NOMO-1 treated with DMSO at 0.1 percent for 48 hours (cell line): ENCODE results near the gene CSNK1G1.
"Not testable (repeated sequence)": the region's sequence is repeated elsewhere in the genome, so short reads cannot be mapped to it uniquely, and the experiment has no call there.

Source experiments
- DNase-seq: peaks from one replicate; lab custom pipeline; 2025; ENCODE audit not compliant: unreplicated experiment; lab: John Stamatoyannopoulos, UW

The CSNK1G1 gene

GRCh38 chr15:64246364-64247189 is 109.4 kb downstream of the CSNK1G1 start:
- peak; percentile 17 for DNase-seq

DNA sequence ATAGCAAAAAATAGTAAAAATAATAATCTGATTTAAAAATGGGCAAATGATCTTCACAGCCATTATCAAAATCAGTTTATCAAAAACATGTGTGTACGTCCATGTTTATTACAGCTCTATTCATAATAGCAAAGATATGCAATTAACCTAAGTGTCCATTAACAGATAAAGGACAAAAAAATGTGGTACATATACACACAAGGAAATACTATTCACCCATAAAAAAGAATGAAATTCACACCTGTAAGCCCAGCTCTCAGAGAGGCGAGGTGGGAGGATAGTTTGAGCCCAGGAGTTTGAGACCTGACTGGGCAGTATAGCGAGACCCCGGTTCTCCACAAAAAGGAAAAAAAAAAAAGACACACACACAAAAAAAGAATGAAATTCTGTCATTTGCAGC is 110.6 kb downstream of the CSNK1G1 start:
- no peak for DNase-seq

GRCh38 chr15:64237677-64238076 is 118.3 kb downstream of the CSNK1G1 start:
- DNase-seq = no peak

DNA sequence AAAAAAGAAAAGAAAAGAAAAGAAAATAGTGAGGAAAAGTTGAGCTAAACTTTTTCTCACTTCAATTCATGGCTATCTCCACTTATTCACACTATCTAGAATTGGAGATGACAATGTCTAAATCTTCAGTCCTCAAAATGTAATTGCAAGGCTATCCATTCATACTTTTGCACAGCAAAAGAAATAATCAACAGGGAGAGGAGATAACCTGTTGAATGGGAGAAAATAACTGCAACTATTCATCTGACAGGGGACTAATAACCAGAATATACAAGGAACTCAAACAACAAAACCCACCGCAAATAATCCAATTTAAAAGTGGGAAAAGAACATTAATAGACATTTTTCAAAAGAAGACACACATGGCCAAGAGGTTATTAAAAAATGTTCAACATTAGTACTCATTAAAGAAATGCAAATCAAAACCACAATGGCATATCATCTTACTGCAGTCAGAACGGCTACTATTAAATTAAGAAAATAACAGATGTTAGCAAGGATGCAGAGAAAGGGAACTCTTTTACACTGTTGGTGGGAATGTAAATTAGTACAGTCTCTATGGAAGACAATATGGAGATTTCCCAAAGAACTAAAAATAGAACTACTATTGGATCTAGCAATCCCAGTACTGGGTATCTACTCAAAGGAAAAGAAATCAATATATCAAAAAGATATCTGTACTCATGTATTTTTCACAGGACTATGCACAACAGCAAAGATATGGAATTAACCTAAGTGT is 119.6 kb downstream of the CSNK1G1 start:
- no peak for DNase-seq

DNA sequence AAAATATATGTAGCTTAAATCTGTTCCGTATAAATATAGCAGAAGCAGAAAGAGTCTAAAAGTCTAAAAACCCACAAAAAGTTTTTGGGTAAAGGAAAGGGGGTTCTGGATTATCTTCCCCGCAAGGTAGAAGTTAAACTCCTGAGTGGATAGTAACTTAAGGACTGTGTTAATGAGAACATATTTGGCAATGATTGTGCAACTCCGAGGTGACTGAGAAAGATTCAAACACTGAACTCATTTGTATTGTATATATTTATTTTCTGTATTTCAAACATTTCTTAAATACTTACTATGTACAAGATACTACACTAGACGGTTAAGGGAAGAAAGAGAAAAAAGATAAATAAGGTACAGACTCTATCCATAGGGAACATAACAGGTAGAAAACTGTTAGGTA is 120.4 kb downstream of the CSNK1G1 start:
- DNase-seq = no peak

GRCh38 chr15:64233299-64233698 is 122.7 kb downstream of the CSNK1G1 start:
- no peak for DNase-seq

DNA sequence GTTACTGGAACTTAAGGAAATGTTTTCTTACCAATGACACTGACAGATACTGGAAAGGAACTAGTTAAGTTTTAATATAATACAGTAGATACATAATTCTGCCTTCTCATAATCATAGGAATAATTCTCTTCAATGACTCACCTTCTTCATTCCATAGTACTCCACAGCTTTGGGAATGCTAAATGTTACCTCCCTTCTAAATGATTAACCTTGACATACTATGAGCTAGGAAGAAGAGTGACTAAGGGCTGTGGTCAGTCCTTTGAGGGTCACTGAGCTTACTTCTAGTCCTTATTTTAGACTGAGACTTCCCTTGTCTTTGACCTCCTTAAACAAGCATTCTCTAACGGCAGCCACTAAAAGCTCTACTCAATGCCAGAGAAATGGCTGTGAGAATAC is 123.6 kb downstream of the CSNK1G1 start:
- DNase-seq = no peak

- DNase-seq = no peak
Measured at GRCh38 chr15:64229129-64229724, 126.7 kb downstream of the CSNK1G1 start.

- DNase-seq = no peak
Measured at GRCh38 chr15:64225804-64226203, 130.2 kb downstream of the CSNK1G1 start.

DNA sequence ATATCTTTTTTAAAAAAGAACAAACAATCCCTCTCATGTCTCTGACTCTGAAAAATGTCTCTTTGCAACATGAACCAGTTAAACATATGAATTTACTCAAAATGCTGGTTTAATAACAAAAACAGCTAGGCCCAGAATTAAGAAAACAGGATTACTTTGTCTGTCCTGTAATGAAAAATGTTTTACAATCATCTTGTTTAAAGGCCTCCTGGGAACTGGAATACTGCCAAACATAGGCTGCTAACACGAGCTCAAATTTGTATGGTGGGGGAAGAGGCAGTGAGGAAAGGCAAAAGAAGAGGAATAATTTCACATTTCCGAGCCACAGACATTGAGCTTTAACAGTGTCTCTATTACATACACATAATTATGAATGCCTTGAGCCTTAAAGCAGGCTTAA is 131.5 kb downstream of the CSNK1G1 start:
- DNase-seq = no peak

DNA sequence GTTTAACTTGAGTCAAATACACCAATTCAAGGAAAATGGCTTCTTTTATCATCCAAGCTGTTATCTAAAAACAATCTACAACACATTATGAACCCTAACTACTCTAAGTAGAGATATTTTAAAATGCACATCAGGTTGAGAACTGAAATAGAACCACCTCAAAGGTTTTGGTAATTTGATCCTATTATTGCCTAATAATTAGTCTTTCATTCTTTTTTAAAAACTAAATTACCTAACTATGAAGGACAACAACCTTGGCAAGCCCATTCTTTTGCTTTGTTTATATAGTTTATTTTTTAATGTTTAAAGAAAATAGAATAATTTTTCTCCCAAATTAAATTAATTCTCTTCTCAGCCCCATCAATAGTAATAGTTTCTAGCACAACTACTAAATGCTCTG is 132.1 kb downstream of the CSNK1G1 start:
- no peak for DNase-seq

DNA sequence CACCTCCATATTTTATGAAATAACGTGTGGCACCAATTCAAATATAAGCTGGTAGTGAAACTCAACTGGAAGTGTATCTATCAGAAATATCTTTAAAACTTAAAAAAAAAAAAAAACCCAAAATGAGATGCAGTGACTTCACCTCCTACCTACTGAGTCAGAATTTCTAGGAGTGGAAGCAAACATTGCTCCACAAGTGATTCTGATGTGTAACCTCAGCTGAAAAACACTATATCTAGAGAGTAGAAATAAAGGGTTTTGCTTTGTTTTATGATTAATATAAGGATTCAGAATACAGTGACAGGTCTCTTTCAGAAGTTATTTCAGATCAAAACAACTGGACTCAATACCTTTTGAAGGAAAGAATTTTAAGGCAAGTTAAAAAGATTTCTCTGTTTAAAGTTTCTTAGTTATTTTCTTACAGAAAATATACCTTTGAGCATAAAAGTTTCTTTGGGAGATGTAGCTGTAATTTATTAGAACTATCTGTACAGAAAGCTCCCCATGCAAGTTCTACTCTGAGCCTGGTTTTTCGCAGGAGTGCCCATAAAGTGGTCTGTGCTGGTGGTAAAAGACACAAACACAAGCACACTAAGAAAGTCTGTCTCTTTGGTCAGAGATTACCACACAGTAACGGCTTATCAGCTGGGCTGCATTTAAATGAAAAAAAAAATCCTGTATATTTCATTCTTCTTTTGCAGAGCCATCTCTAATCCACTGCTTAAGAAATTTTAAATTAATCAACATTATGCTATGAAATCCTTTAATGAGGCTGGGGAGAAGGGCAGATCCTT is 133.2 kb downstream of the CSNK1G1 start:
- no peak for DNase-seq

- DNase-seq = not testable (repeated sequence)
Measured at GRCh38 chr15:64221911-64222310, 134.1 kb downstream of the CSNK1G1 start.

- DNase-seq = not testable (repeated sequence)
Measured at GRCh38 chr15:64217429-64217750, 138.6 kb downstream of the CSNK1G1 start.

DNA sequence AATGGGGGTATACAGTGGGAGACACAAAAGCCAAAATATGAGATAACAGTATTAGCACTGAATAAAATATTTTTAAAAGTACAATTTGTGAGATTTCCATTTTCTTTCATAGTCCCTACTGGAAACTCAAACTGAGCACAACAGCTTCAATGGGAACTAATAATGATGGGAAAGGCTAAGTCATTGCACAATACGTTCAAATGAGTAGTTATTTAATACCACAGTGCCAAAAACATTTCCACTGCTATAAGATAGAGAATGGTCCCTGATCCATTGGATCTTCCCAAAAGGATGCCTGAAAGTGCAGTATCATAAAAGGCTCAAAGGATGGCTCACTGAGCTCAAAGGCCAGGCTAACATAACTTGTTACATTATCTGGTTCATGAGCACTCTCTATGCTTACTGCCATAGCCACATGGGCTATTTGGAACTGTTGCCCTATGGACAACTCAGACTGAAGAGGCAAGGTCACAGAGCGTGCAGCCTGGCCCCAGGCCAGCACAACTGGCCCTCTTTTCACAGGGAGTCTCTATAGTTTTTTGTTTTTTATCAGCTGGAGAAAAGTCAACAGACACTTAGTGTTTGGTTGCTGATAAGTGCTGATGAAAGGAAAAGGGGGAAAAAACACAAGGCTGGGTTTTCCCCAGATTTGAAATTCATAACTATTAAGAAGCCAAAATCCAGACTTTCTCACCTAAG is 139.1 kb downstream of the CSNK1G1 start:
- no peak for DNase-seq

DNA sequence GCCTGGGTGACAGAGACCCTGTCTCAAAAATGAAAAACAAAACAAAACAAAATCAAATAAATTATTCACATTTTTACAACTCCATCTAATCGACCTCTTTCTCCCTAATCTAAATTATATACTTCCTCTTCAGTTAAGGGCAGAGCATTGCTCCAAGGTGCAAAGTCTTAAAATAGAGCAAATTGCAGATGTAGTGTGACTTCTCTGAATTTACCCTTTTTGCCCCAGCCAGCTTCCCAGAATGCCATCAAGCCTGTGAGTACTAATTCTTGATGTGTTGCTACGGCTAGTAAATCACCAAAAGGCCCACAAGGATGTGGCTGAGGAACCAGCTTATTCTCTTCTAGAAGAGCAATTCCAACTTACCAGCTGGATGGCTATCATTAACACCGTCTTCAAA is 139.8 kb downstream of the CSNK1G1 start:
- DNase-seq = peak; percentile 8

- DNase-seq = no peak
Measured at GRCh38 chr15:64213646-64214045, 142.3 kb downstream of the CSNK1G1 start.

GRCh38 chr15:64211696-64212095 is 144.3 kb downstream of the CSNK1G1 start:
- DNase-seq = no peak

DNA sequence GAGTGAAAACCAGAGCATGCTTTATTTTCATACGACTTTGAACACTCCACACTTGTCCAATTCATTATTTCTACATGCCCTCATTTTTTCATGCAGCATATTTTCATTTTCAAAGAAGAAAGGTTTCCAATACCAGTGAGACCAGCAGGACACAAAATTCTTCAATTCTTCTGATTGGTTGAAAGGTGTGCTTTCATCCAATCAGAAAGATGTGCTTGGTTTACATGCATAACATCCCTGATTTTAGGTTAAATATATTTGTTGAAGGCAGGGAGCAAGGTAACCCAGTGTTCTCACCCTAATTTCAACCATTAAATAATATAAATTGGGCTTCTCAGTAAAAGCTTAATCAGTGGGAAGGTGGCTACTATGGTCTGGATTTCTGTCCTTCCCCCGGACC is 145.6 kb downstream of the CSNK1G1 start:
- DNase-seq = no peak

DNA sequence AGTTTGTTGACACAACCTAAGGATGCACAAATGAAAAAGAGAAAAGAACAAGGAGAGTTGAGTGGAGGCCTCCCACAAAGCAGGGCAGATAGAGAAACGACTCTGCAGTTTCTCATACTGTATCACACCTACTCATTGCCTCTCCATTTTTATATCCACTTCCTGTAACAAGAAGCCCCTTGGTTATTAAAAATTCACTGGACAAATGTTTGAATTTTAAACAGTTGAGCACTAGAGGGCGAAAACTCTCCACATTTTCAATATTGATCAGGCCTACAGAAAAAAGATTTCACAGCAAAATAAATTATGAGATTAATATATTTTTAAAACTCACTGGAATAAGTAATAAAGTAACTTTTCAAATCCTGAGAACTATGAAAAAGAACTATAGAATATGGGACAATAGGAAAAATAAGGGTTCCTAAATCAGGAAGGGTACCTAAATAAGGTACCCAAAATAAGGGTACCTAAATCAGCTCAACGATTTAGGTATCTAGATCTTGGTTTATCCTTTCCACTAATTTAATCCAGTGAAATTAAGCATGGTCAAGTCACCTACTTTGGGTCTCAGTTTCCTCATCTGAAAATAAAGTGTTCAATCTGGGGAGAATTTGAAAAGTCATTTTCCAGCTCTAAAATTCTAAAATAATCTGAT is 146.2 kb downstream of the CSNK1G1 start:
- DNase-seq = peak; percentile 28
